SU-DHL-6 (cell line): ENCODE results near the gene POU6F1.

Source experiments
- EZH2phosphoT487 ChIP-seq: fragments of 200-600 bp; sonication (generic), shearing (Covaris generic); conservative IDR thresholded peaks from 2 replicates; pipeline ENCODE4 v1.6.1; 2018; ENCODE audit warnings: mild to moderate bottlenecking, antibody characterized with exemption, low read length, moderate library complexity, mixed read lengths
- TF ChIP-seq, protein P1 (sequence below): fragments of 200-600 bp; sonication (generic); IDR thresholded peaks from one replicate; pipeline ENCODE4 v1.5.1; 2017; ENCODE audit warnings: antibody characterized with exemption, mild to moderate bottlenecking, low read length, moderate library complexity; ENCODE audit not compliant: insufficient read depth, poor library complexity, severe bottlenecking

DNA sequence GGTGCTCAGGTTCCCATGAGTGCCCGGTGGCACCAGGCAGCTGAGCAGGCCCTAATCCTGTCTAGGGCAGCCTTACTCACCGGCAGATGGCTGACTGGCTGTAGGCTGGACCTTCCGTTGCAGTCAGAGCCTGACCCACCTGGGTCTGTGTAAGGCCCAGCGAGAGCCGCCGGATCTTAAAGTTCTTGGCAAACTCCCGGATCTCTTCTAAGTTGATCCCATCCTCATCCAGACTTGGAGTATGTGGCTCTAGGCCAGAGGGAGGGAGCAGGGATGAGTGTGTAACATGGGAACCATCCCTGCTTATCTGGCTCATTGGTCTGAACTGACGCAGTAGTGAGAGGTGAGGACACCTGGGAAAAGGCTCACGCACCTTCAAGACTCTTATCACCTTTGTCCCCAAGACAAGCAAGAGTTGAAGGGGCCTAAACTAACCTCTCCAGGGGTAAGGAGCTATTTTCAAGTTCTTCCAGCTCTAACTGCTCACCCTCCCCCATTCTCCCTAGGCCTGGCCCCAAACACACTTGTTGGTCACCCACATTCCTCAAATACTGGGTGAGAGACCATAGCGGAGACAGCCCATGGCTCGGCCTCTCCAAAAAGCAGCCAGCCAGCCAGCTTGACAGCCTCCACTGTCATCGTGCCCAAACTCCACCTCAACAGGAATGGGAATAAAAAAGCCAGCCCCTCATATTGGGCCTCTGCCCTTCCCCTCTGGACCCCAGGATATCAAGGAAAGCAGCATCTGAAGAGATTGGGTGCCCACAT is 26.2 kb downstream of the POU6F1 start:
- TF ChIP-seq, protein P1, sequence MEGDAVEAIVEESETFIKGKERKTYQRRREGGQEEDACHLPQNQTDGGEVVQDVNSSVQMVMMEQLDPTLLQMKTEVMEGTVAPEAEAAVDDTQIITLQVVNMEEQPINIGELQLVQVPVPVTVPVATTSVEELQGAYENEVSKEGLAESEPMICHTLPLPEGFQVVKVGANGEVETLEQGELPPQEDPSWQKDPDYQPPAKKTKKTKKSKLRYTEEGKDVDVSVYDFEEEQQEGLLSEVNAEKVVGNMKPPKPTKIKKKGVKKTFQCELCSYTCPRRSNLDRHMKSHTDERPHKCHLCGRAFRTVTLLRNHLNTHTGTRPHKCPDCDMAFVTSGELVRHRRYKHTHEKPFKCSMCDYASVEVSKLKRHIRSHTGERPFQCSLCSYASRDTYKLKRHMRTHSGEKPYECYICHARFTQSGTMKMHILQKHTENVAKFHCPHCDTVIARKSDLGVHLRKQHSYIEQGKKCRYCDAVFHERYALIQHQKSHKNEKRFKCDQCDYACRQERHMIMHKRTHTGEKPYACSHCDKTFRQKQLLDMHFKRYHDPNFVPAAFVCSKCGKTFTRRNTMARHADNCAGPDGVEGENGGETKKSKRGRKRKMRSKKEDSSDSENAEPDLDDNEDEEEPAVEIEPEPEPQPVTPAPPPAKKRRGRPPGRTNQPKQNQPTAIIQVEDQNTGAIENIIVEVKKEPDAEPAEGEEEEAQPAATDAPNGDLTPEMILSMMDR = no peak
- no peak for TF ChIP-seq EZH2phosphoT487
